HuH-7.5 (cell line): Measurements from ENCODE around the gene OR13F1.
"Not testable (repeated sequence)": the region's sequence is repeated elsewhere in the genome, so short reads cannot be mapped to it uniquely, and the experiment has no call there.

Experiments used
- DNase-seq: peaks from one replicate; pipeline ENCODE4 v3.0.0; 2011; ENCODE audit warnings: low spot score

The OR13F1 gene

GRCh38 chr9:104503963-104504362, at the start of gene OR13F1:
Gene OR13F1 (plus strand): TSS chr9:104504263. CDS start chr9:104504263, 0 bp downstream.
- no peak for DNase-seq

GRCh38 chr9:104456831-104457230, 47.2 kb upstream of the OR13F1 start:
- DNase-seq: no peak

GRCh38 chr9:104463864-104464263, 40.2 kb upstream of the OR13F1 start:
- DNase-seq: no peak

GRCh38 chr9:104468261-104468660, 35.8 kb upstream of the OR13F1 start:
- DNase-seq: no peak

GRCh38 chr9:104482921-104483570, 21.0 kb upstream of the OR13F1 start:
- no peak for DNase-seq

GRCh38 chr9:104485014-104485413, 19.0 kb upstream of the OR13F1 start:
- DNase-seq: no peak

- peak; percentile 21 for DNase-seq
Observed at GRCh38 chr9:104494808-104495207, 9.3 kb upstream of the OR13F1 start.

- DNase-seq: no peak
Observed at GRCh38 chr9:104503440-104503839, 623 bp upstream of the OR13F1 start.

GRCh38 chr9:104506565-104506964, 2.5 kb downstream of the OR13F1 start:
- no peak for DNase-seq

GRCh38 chr9:104514901-104515300, 10.8 kb downstream of the OR13F1 start:
- no peak for DNase-seq

- not testable (repeated sequence) for DNase-seq
Observed at GRCh38 chr9:104520241-104520640, 16.2 kb downstream of the OR13F1 start.

- DNase-seq: no peak
Observed at GRCh38 chr9:104527109-104527508, 23.0 kb downstream of the OR13F1 start, which contains the start of gene OR13C4. Gene OR13C4 (minus strand): TSS chr9:104527209. CDS start chr9:104527209, 0 bp downstream.

GRCh38 chr9:104536756-104537155, 32.7 kb downstream of the OR13F1 start, which contains the start of gene OR13C3:
Gene OR13C3 (minus strand): TSS chr9:104536856. CDS start chr9:104536723, 133 bp downstream.
- DNase-seq: no peak

- no peak for DNase-seq
Observed at GRCh38 chr9:104539275-104539674, 35.2 kb downstream of the OR13F1 start.

GRCh38 chr9:104544644-104545043, 40.6 kb downstream of the OR13F1 start:
- no peak for DNase-seq

- no peak for DNase-seq
Observed at GRCh38 chr9:104553261-104553660, 49.2 kb downstream of the OR13F1 start.
